ENCODE data around the gene LRP3.

DNA sequence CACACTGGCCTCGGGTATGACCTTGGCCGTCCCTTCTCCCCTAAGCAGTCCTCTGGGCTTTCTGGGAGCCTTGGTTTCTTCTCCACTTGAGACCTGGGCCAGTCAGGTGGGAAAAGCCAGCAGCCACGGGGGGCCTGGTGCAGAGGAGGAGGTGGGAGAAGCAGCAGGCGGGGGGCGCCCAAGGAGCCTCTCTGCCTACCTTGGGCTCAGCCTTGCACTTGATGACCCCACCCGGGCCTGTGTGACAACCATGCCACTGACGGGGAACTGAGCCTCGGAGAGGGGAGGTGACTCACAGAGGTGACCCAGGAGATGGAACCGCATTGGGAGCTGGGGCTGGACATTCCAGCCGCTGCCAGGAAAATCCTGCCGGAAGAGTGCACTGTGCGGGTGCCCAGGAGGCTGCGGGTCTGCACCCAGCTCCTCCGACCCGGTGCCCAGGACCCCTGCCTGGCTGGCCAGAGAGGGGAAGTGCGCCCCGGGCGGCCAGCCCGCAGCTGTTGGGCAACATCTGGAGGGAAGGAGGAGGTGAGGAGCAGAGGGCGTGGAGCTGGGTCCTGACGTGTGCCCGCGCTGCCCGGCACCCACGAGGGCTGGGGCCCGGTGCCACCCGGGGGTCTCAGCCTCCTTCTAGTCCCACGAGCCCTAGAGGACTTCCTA lies 55.0 kb downstream of the LRP3 start:
- TF ChIP-seq, protein P1, sequence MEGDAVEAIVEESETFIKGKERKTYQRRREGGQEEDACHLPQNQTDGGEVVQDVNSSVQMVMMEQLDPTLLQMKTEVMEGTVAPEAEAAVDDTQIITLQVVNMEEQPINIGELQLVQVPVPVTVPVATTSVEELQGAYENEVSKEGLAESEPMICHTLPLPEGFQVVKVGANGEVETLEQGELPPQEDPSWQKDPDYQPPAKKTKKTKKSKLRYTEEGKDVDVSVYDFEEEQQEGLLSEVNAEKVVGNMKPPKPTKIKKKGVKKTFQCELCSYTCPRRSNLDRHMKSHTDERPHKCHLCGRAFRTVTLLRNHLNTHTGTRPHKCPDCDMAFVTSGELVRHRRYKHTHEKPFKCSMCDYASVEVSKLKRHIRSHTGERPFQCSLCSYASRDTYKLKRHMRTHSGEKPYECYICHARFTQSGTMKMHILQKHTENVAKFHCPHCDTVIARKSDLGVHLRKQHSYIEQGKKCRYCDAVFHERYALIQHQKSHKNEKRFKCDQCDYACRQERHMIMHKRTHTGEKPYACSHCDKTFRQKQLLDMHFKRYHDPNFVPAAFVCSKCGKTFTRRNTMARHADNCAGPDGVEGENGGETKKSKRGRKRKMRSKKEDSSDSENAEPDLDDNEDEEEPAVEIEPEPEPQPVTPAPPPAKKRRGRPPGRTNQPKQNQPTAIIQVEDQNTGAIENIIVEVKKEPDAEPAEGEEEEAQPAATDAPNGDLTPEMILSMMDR (IDR thresholded peaks at IDR 0.05): no peak
- TF ChIP-seq POLR2A (IDR thresholded peaks at IDR 0.05): no peak
